CD8-positive, alpha-beta memory T cell (primary cell): Measurements from ENCODE around the gene GCM1. TPM values are rescaled to one million over a fixed set of nuclear protein-coding genes. Genes with fewer than 3 reads are reported as not detected.

Experiments
- CTCF ChIA-PET: fragments of 350-600 bp; sonication (Branson Sonifier 250); formaldehyde crosslinking; loops from one replicate; lab custom pipeline; 2021; ENCODE audit warnings: antibody characterized with exemption; lab: Charles Lee
- POLR2A ChIA-PET: fragments of 350-600 bp; sonication (Branson Sonifier 250); formaldehyde crosslinking; loops from one replicate; lab custom pipeline; 2021; ENCODE audit warnings: antibody characterized with exemption; lab: Charles Lee
- DNase-seq, 5 donors: peaks; one replicate each; pipeline versions ENCODE4 v3.0.0 to v3.0.0-alpha.2; 2020 to 2022; ENCODE audit warnings: mixed read lengths in 1 of 5
- H3K27ac ChIP-seq: one replicate; pipeline ENCODE4 v1.7.0; 2013; ENCODE audit warnings: low read depth, mild to moderate bottlenecking, low read length, moderate library complexity
- H3K27me3 ChIP-seq: 2 replicates; pipeline ENCODE4 v1.7.0; 2013; ENCODE audit warnings: low read length, mild to moderate bottlenecking; ENCODE audit not compliant: insufficient read depth, poor library complexity, severe bottlenecking
- H3K36me3 ChIP-seq: 2 replicates; pipeline ENCODE4 v1.7.0; 2013; ENCODE audit warnings: mild to moderate bottlenecking, low read length, moderate library complexity; ENCODE audit not compliant: insufficient read depth
- H3K4me1 ChIP-seq: 2 replicates; pipeline ENCODE4 v1.7.0; 2013; ENCODE audit warnings: mild to moderate bottlenecking, low read length, moderate library complexity; ENCODE audit not compliant: insufficient read depth
- H3K4me3 ChIP-seq: 2 replicates; pipeline ENCODE4 v1.7.0; 2013; ENCODE audit warnings: mild to moderate bottlenecking, low read length
- H3K9me3 ChIP-seq: 2 replicates; pipeline ENCODE4 v1.7.0; 2013; ENCODE audit warnings: mild to moderate bottlenecking, low read length
- H3K27ac Mint-ChIP-seq, 8 donors: one replicate each; pipeline ENCODE4 v1.8.0; 2020 to 2021; ENCODE audit warnings: mixed read lengths in 8 of 8, mild to moderate bottlenecking in 6 of 8, inconsistent platforms in 3 of 8, moderate library complexity in 3 of 8
- H3K27me3 Mint-ChIP-seq, 2 donors: one replicate each; pipeline ENCODE4 v1.8.0; 2020 to 2021; ENCODE audit warnings: mixed read lengths in 2 of 2, mild to moderate bottlenecking in 1 of 2, moderate library complexity in 1 of 2
- H3K36me3 Mint-ChIP-seq, 3 donors: one replicate each; pipeline ENCODE4 v1.8.0; 2020 to 2021; ENCODE audit warnings: mixed read lengths in 3 of 3, inconsistent platforms in 1 of 3, mild to moderate bottlenecking in 1 of 3
- H3K4me1 Mint-ChIP-seq, 3 donors: one replicate each; pipeline ENCODE4 v1.8.0; 2020 to 2021; ENCODE audit warnings: mixed read lengths in 3 of 3, inconsistent platforms in 1 of 3, mild to moderate bottlenecking in 1 of 3
- H3K4me3 Mint-ChIP-seq, 7 donors: one replicate each; pipeline ENCODE4 v1.8.0; 2020 to 2021; ENCODE audit warnings: mixed read lengths in 7 of 7, mild to moderate bottlenecking in 6 of 7, moderate library complexity in 4 of 7, inconsistent platforms in 2 of 7
- H3K9me3 Mint-ChIP-seq, 5 donors: one replicate each; pipeline ENCODE4 v1.8.0; 2020 to 2022; ENCODE audit warnings: mixed read lengths in 5 of 5, mild to moderate bottlenecking in 3 of 5, moderate library complexity in 2 of 5, inconsistent platforms in 1 of 5
- polyA plus RNA-seq: library from polyadenylated mRNA; unstranded; fragments of 300-500 nt; fragmentation: Illumina TruSeq; gene quantifications from one replicate; pipeline ENCODE4 v1.2.3, GENCODE V29; 2021
- total RNA-seq, 2 experiments: library from RNA; stranded (reverse); gene quantifications; one replicate each; pipeline ENCODE4 v1.2.3, GENCODE V29; 2021

Gene GCM1
- total and polyA plus RNA-seq, 3 experiments from 2014 or later, result not detected

- Mint-ChIP-seq H3K4me3 (no peak overlapping the region), H3K27ac (no peak overlapping the region), H3K36me3 (peaks cover 0 to 55% (median 20%) of the 10 kb centered on the region in 3 donors), H3K4me1 (no peaks in the 10 kb centered on the region), H3K9me3 (no peaks in the 10 kb centered on the region), H3K27me3 (no peaks in the 10 kb centered on the region)
- Histone ChIP-seq H3K9me3 (no peaks in the 10 kb centered on the region), H3K27me3 (no peaks in the 10 kb centered on the region), H3K4me3 (no peak overlapping the region), H3K4me1 (no peaks in the 10 kb centered on the region), H3K27ac (no peak overlapping the region), H3K36me3 (peaks cover 19% of the 10 kb centered on the region)
- ChIA-PET CTCF (no interaction called here), POLR2A (no interaction called here)
- no peak for DNase-seq
Observed at GRCh38 chr6:53101006-53101405, 47.6 kb downstream of the GCM1 start.

- Mint-ChIP-seq H3K4me3 (no peak overlapping the region), H3K27me3 (no peaks in the 10 kb centered on the region), H3K4me1 (no peaks in the 10 kb centered on the region), H3K9me3 (no peaks in the 10 kb centered on the region), H3K36me3 (peaks cover 0 to 60% (median 23%) of the 10 kb centered on the region in 3 donors), H3K27ac (peak overlapping the region in 2 of 8 donors; percentile 11 to 33)
- peaks cover 24% of the 10 kb centered on the region for H3K36me3 ChIP-seq
- no peak overlapping the region for H3K4me3 ChIP-seq
- no peak overlapping the region for H3K27ac ChIP-seq
- no peaks in the 10 kb centered on the region for H3K9me3 ChIP-seq
- H3K27me3 ChIP-seq, result no peaks in the 10 kb centered on the region
- CTCF ChIA-PET, result no interaction called here
- POLR2A ChIA-PET, result no interaction called here
- no peaks in the 10 kb centered on the region for H3K4me1 ChIP-seq
- no peak for DNase-seq
Observed at GRCh38 chr6:53100561-53100960, 48.1 kb downstream of the GCM1 start.

GRCh38 chr6:53095716-53096115 lies 52.9 kb downstream of the GCM1 start:
- H3K9me3 ChIP-seq, result no peaks in the 10 kb centered on the region
- DNase-seq, result no peak
- peaks cover 51% of the 10 kb centered on the region for H3K36me3 ChIP-seq
- ChIA-PET CTCF (no interaction called here), POLR2A (no interaction called here)
- Mint-ChIP-seq H3K36me3 (peaks cover 6 to 87% (median 38%) of the 10 kb centered on the region in 3 donors), H3K27me3 (no peaks in the 10 kb centered on the region), H3K4me3 (no peak overlapping the region), H3K9me3 (no peaks in the 10 kb centered on the region), H3K4me1 (peaks cover 0 to 2% (median 0%) of the 10 kb centered on the region in 3 donors), H3K27ac (peak overlapping the region in 1 of 8 donors; percentile 33)
- H3K27ac ChIP-seq, result no peak overlapping the region
- H3K4me3 ChIP-seq, result no peak overlapping the region
- H3K4me1 ChIP-seq, result no peaks in the 10 kb centered on the region
- H3K27me3 ChIP-seq, result no peaks in the 10 kb centered on the region

GRCh38 chr6:53095270-53095669 lies 53.4 kb downstream of the GCM1 start:
- H3K4me3 Mint-ChIP-seq, result no peak overlapping the region
- H3K9me3 Mint-ChIP-seq, result no peaks in the 10 kb centered on the region
- no peaks in the 10 kb centered on the region for H3K27me3 ChIP-seq
- peaks cover 6 to 87% (median 36%) of the 10 kb centered on the region in 3 donors for H3K36me3 Mint-ChIP-seq
- no peak overlapping the region for H3K27ac ChIP-seq
- H3K27ac Mint-ChIP-seq, result no peak overlapping the region
- H3K36me3 ChIP-seq, result peaks cover 51% of the 10 kb centered on the region
- H3K4me1 Mint-ChIP-seq, result peaks cover 0 to 2% (median 0%) of the 10 kb centered on the region in 3 donors
- no peaks in the 10 kb centered on the region for H3K9me3 ChIP-seq
- POLR2A ChIA-PET, result no interaction called here
- H3K27me3 Mint-ChIP-seq, result no peaks in the 10 kb centered on the region
- CTCF ChIA-PET, result no interaction called here
- no peak for DNase-seq
- no peak overlapping the region for H3K4me3 ChIP-seq
- no peaks in the 10 kb centered on the region for H3K4me1 ChIP-seq

GRCh38 chr6:53090576-53090975 lies 58.1 kb downstream of the GCM1 start:
- H3K4me1 ChIP-seq, result no peaks in the 10 kb centered on the region
- H3K4me3 ChIP-seq, result no peak overlapping the region
- ChIA-PET CTCF (interaction anchor here (1.1 kb wide), 1 partner anchor 25 kb away, joined by 3 read pairs; the partner anchor contains the start of gene FBXO9), POLR2A (no interaction called here)
- H3K36me3 Mint-ChIP-seq, result peaks cover 6 to 87% (median 30%) of the 10 kb centered on the region in 3 donors
- H3K27ac ChIP-seq, result no peak overlapping the region
- H3K27me3 ChIP-seq, result no peaks in the 10 kb centered on the region
- H3K9me3 Mint-ChIP-seq, result no peaks in the 10 kb centered on the region
- DNase-seq, result no peak
- no peaks in the 10 kb centered on the region for H3K9me3 ChIP-seq
- H3K27me3 Mint-ChIP-seq, result no peaks in the 10 kb centered on the region
- H3K4me3 Mint-ChIP-seq, result no peak overlapping the region
- H3K4me1 Mint-ChIP-seq, result peaks cover 0 to 2% (median 0%) of the 10 kb centered on the region in 3 donors
- H3K36me3 ChIP-seq, result peaks cover 38% of the 10 kb centered on the region
- peak overlapping the region in 2 of 8 donors; percentile 50 for H3K27ac Mint-ChIP-seq

GRCh38 chr6:53089948-53090347 lies 58.7 kb downstream of the GCM1 start:
- Histone ChIP-seq H3K9me3 (no peaks in the 10 kb centered on the region), H3K27me3 (no peaks in the 10 kb centered on the region), H3K36me3 (peaks cover 31% of the 10 kb centered on the region), H3K4me1 (no peaks in the 10 kb centered on the region), H3K27ac (no peak overlapping the region), H3K4me3 (no peak overlapping the region)
- Mint-ChIP-seq H3K27ac (peak overlapping the region in 2 of 8 donors; percentile 30 to 64), H3K36me3 (peaks cover 6 to 85% (median 24%) of the 10 kb centered on the region in 3 donors), H3K27me3 (no peaks in the 10 kb centered on the region), H3K4me1 (peaks cover 0 to 2% (median 0%) of the 10 kb centered on the region in 3 donors), H3K4me3 (no peak overlapping the region), H3K9me3 (no peaks in the 10 kb centered on the region)
- DNase-seq, result no peak
- ChIA-PET POLR2A (no interaction called here), CTCF (no interaction called here)

- no peak for DNase-seq
- ChIA-PET CTCF (no interaction called here), POLR2A (interaction anchor here (0.7 kb wide), 1 partner anchor 12 kb away, joined by 3 read pairs; no protein-coding TSS in a partner anchor)
- H3K27ac ChIP-seq, result no peak overlapping the region
- H3K9me3 Mint-ChIP-seq, result no peaks in the 10 kb centered on the region
- H3K4me3 Mint-ChIP-seq, result no peak overlapping the region
- no peaks in the 10 kb centered on the region for H3K4me1 Mint-ChIP-seq
- H3K9me3 ChIP-seq, result no peaks in the 10 kb centered on the region
- no peak overlapping the region for H3K4me3 ChIP-seq
- H3K27ac Mint-ChIP-seq, result no peak overlapping the region
- H3K36me3 ChIP-seq, result peaks cover 34% of the 10 kb centered on the region
- H3K36me3 Mint-ChIP-seq, result peaks cover 8 to 86% (median 12%) of the 10 kb centered on the region in 3 donors
- H3K27me3 ChIP-seq, result no peaks in the 10 kb centered on the region
- no peaks in the 10 kb centered on the region for H3K4me1 ChIP-seq
- no peaks in the 10 kb centered on the region for H3K27me3 Mint-ChIP-seq
Observed at GRCh38 chr6:53086302-53086701, 62.3 kb downstream of the GCM1 start.

- H3K27me3 ChIP-seq, result no peaks in the 10 kb centered on the region
- Mint-ChIP-seq H3K27ac (peak overlapping the region in 1 of 8 donors; percentile 32), H3K4me1 (no peaks in the 10 kb centered on the region), H3K36me3 (peaks cover 8 to 83% (median 13%) of the 10 kb centered on the region in 3 donors), H3K27me3 (no peaks in the 10 kb centered on the region), H3K4me3 (no peak overlapping the region), H3K9me3 (no peaks in the 10 kb centered on the region)
- H3K4me1 ChIP-seq, result no peaks in the 10 kb centered on the region
- no peak overlapping the region for H3K4me3 ChIP-seq
- H3K9me3 ChIP-seq, result no peaks in the 10 kb centered on the region
- no peak overlapping the region for H3K27ac ChIP-seq
- DNase-seq, result no peak
- CTCF ChIA-PET, result no interaction called here
- peaks cover 45% of the 10 kb centered on the region for H3K36me3 ChIP-seq
- POLR2A ChIA-PET, result no interaction called here
Observed at GRCh38 chr6:53080813-53081212, 67.8 kb downstream of the GCM1 start.
